KMS-11 (cell line): Measurements from ENCODE around the gene SLC25A4.
"Not testable (repeated sequence)": the region's sequence is repeated elsewhere in the genome, so short reads cannot be mapped to it uniquely, and the experiment has no call there.

Source experiments
- H2AFZ ChIP-seq: fragments of 200-600 bp; sonication (generic); 2 replicates; pipeline ENCODE4 v1.6.1; 2016; ENCODE audit warnings: antibody characterized with exemption, mixed run types, low read depth
- H3K27ac ChIP-seq: fragments of 200-600 bp; sonication (generic); 2 replicates; pipeline ENCODE4 v1.6.1; 2016; ENCODE audit warnings: mild to moderate bottlenecking, mixed run types
- H3K27me3 ChIP-seq: fragments of 200-600 bp; sonication (generic); 2 replicates; pipeline ENCODE4 v1.6.1; 2017; ENCODE audit warnings: mild to moderate bottlenecking, low read depth, mixed run types, moderate library complexity; ENCODE audit not compliant: insufficient read depth
- H3K36me3 ChIP-seq: fragments of 200-600 bp; sonication (generic); 2 replicates; pipeline ENCODE4 v1.6.1; 2017; ENCODE audit warnings: mild to moderate bottlenecking, mixed run types; ENCODE audit not compliant: insufficient read depth
- H3K4me1 ChIP-seq: fragments of 200-600 bp; sonication (generic); 2 replicates; pipeline ENCODE4 v1.6.1; 2016; ENCODE audit warnings: mild to moderate bottlenecking, low read depth, mixed run types; ENCODE audit not compliant: poor library complexity, severe bottlenecking
- H3K4me2 ChIP-seq: fragments of 200-600 bp; sonication (generic); 2 replicates; pipeline ENCODE4 v1.7.0; 2016; ENCODE audit warnings: mild to moderate bottlenecking, mixed run types
- H3K4me3 ChIP-seq: fragments of 200-600 bp; sonication (generic); IDR thresholded peaks from 2 replicates; pipeline ENCODE4 v1.6.1; 2017; ENCODE audit warnings: low read depth, low read length, mixed read lengths; ENCODE audit not compliant: insufficient read depth
- H3K79me2 ChIP-seq: fragments of 200-600 bp; sonication (generic); 2 replicates; pipeline ENCODE4 v1.6.1; 2016; ENCODE audit warnings: low read depth, mixed run types; ENCODE audit not compliant: insufficient read depth
- H3K9ac ChIP-seq: fragments of 200-600 bp; sonication (generic); 2 replicates; pipeline ENCODE4 v1.6.1; 2016; ENCODE audit warnings: mild to moderate bottlenecking, mixed run types
- H4K20me1 ChIP-seq: fragments of 200-600 bp; sonication (generic); 2 replicates; pipeline ENCODE4 v1.6.1; 2016; ENCODE audit warnings: mild to moderate bottlenecking, mixed run types; ENCODE audit not compliant: insufficient read depth
- TF ChIP-seq, protein P1 (sequence below): fragments of 200-600 bp; sonication (generic); conservative IDR thresholded peaks from 2 replicates; pipeline ENCODE4 v1.6.1; 2017; ENCODE audit warnings: low read depth, mild to moderate bottlenecking, antibody characterized with exemption, low read length, moderate library complexity, mixed read lengths

Gene SLC25A4

DNA sequence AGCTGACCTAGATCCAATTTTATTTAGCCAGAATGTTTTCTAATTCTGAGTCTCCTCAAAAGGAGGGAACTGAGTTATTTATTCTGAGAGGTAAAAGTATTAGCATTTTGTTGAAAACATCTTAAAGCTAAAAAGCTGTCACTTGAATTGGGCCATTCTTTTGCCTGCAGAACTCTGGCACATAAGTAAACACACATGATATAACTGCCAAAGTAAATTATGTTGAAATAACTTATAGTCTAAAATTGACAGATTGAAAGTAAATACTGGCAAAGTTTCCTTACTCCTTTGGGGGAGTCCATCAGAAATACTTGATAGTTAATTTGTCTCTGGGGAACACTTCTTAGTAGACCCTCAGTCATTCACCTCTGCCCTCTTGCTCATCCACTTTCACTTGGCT lies 38.3 kb upstream of the SLC25A4 start:
- Histone ChIP-seq H3K4me2 (no peak overlapping the region), H3K79me2 (no peaks in the 10 kb centered on the region), H3K4me1 (no peaks in the 10 kb centered on the region), H4K20me1 (no peaks in the 10 kb centered on the region), H3K9ac (no peak overlapping the region), H3K4me3 (no peak overlapping the region), H3K27me3 (no peaks in the 10 kb centered on the region), H2AFZ (no peak overlapping the region), H3K27ac (no peak overlapping the region), H3K36me3 (no peaks in the 10 kb centered on the region)
- TF ChIP-seq, protein P1, sequence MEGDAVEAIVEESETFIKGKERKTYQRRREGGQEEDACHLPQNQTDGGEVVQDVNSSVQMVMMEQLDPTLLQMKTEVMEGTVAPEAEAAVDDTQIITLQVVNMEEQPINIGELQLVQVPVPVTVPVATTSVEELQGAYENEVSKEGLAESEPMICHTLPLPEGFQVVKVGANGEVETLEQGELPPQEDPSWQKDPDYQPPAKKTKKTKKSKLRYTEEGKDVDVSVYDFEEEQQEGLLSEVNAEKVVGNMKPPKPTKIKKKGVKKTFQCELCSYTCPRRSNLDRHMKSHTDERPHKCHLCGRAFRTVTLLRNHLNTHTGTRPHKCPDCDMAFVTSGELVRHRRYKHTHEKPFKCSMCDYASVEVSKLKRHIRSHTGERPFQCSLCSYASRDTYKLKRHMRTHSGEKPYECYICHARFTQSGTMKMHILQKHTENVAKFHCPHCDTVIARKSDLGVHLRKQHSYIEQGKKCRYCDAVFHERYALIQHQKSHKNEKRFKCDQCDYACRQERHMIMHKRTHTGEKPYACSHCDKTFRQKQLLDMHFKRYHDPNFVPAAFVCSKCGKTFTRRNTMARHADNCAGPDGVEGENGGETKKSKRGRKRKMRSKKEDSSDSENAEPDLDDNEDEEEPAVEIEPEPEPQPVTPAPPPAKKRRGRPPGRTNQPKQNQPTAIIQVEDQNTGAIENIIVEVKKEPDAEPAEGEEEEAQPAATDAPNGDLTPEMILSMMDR = no peak

DNA sequence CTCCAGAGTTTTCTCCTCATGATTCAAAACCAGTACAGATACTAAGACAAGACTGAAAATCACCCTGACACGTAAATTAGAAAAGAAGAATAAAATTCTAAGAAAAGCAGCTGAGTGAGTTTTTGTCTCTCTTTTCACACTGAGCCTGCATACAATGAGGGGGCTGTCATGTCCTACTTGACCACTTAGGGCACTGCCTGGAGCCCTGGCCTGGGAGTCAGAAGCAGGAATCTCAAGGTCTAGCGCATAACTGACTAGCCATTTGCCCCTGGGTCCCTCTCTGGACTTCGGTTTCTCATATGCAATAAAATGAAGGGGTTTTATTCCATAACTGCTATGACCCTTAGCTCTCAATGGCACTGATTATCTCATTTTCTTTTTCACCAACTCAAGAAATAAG lies 36.7 kb upstream of the SLC25A4 start:
- Histone ChIP-seq H3K4me3 (no peak overlapping the region), H3K27me3 (no peaks in the 10 kb centered on the region), H3K36me3 (no peaks in the 10 kb centered on the region), H2AFZ (no peak overlapping the region), H3K27ac (no peak overlapping the region), H3K79me2 (no peaks in the 10 kb centered on the region), H3K4me1 (no peaks in the 10 kb centered on the region), H4K20me1 (no peaks in the 10 kb centered on the region), H3K9ac (no peak overlapping the region), H3K4me2 (no peak overlapping the region)
- TF ChIP-seq, protein P1 = no peak

DNA sequence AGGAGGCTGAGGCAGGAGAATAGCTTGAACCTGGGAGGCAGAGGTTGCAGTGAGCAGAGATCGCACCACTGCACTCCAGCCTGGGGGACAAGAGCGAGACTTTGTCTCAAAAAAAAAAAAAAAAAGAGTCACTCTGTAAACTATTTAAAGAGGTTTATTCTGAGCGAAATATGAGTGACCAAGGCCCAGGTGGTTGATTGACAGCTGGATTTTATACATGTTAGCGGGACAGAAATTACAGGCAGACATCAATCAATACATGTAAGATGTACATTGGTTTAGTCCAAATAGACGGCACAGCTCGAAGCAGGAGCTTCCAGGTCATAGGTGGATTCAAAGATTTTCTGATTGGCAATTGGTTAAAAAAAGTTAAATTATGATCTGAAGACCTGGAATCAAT lies 35.5 kb upstream of the SLC25A4 start:
- not testable (repeated sequence) for H4K20me1 ChIP-seq, H2AFZ ChIP-seq, H3K4me2 ChIP-seq, H3K9ac ChIP-seq, H3K27ac ChIP-seq, H3K79me2 ChIP-seq, H3K36me3 ChIP-seq, H3K4me3 ChIP-seq, H3K27me3 ChIP-seq, H3K4me1 ChIP-seq

DNA sequence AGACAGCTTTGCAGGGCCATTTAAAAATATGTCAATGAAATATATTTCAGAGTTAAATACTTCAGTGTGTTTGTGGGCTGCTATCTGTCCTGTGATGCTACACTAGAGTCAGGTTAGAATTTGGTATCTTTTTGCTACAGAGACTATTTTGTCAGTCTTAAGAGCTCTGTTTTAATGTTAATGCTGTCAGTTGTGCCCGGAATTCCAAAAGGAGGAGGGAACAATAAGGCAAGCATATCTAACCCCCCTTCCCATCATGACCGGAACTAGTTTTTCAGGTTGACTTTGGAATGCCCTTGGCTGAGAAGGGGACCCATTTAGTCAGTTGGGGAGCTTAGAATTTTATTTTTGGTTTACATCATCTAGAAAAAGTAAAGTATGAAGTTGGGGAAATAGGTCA lies 34.9 kb upstream of the SLC25A4 start:
- Histone ChIP-seq H4K20me1 (no peaks in the 10 kb centered on the region), H3K36me3 (no peaks in the 10 kb centered on the region), H3K27ac (no peak overlapping the region), H3K4me2 (no peak overlapping the region), H3K4me1 (no peaks in the 10 kb centered on the region), H3K9ac (no peak overlapping the region), H2AFZ (no peak overlapping the region), H3K4me3 (no peak overlapping the region), H3K79me2 (no peaks in the 10 kb centered on the region), H3K27me3 (no peaks in the 10 kb centered on the region)
- TF ChIP-seq, protein P1 = no peak

DNA sequence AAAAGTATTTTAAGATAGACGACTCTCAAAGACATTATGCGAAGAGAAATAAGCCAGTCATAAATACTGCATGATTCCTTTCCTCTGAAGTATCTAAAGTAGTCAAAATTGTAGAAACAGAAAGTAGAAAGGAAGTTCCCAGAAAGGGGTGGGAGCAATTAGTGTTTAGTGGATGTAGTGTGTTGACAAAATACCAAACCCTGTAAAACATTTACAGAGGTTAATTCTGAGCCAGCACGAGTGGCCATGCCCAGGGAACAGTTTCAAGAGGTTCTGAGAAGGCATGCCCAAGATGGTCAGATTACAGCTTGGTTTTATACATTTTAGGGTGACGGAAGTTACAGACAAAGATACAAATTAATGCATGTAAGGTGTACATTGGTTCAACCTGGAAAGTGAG lies 34.4 kb upstream of the SLC25A4 start:
- H3K79me2 ChIP-seq = no peaks in the 10 kb centered on the region
- H3K27ac ChIP-seq = no peak overlapping the region
- H3K4me3 ChIP-seq = no peak overlapping the region
- no peaks in the 10 kb centered on the region for H4K20me1 ChIP-seq
- no peak overlapping the region for H3K4me2 ChIP-seq
- TF ChIP-seq, protein P1 = no peak
- H2AFZ ChIP-seq = no peak overlapping the region
- H3K9ac ChIP-seq = no peak overlapping the region
- no peaks in the 10 kb centered on the region for H3K4me1 ChIP-seq
- H3K27me3 ChIP-seq = no peaks in the 10 kb centered on the region
- H3K36me3 ChIP-seq = no peaks in the 10 kb centered on the region
